GM21786 (cell line): ENCODE data around the gene C3orf18.
A peak's percentile ranks its signal among the peaks of the same experiment; 100 is the strongest.

Experiments
- ATAC-seq: cut with Tn5 transposase; IDR thresholded peaks from one replicate; pipeline ENCODE4 v1.9.1; 2021; ENCODE audit not compliant: unreplicated experiment

C3orf18 gene

GRCh38 chr3:50581459-50581842 lies 13.9 kb upstream of the C3orf18 start:
- no peak for ATAC-seq

DNA sequence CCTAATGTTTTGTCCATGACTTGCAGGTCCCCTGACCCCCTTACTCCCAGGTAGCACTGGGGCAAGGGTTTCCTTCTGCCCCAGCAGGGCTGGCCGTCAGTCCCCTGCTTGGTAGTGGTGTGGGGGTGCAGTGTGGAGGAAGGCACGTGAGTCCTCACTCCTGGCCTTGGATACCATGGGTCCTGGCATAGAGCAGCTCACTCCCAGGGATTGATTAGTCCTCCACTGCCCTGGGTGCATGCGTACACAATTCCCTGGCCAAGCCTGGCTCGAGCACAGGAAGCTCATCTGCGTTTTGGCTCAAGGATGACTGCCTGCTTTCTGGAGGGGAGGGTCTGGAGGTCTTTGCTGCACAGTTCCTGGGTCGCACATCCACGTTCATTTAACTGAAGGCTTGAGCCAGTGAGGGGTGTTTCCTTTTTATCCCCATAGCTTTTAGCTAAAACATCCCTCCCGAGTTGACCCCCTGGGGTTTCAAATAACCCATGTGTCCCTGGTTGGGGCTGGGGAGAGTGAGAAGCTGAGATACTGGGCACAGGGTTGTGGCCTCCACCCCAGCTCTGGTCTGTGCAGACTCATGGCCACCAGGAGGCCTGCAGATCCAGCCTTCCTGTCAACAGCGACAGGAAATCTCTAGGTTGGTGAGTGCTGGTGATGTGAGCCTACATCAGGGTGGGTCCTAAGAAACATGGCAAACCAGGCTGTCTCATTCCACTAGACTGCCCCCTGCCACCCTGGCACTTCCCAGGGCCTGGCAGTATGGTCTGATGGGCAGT lies 13.3 kb upstream of the C3orf18 start:
- ATAC-seq = no peak

DNA sequence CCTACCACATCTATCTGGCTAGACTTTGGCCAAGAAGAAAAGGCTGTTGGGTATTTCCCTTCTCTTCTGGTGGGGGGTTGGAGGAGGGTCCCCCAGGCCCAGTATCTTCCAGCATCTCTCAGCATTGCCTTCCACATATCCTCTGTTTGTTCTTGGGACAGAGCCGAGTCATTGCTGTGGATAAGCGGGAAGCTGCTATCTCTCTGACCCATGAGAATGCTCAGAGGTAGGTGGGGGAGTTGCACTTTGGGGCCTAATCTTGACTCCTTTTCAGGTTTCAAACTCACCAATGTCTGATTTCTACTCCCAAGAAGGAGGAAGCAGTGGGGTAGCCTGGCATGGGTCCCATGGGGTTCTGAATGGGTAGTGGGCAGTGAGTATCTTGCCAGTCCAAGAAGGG lies 9.8 kb upstream of the C3orf18 start:
- no peak for ATAC-seq

DNA sequence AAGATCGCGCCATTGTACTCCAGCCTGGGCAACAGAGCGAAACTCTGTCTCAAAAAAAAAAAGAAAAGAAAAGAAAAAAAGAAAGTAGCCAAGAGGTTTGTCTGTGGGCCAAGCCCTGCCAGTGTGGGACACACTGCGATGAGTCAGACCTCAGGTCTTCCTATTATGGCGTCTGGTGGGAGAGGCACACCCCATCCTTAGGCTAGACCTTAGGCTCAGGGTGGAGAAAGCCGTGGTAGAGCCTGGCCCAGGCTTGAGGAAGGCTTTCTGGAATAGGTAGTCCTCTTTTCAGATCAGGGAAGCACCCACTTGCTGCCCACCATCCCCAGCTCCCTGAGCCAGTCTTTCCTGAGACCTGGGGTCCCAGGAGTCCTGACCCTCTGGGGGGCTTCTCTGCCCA lies 7.8 kb upstream of the C3orf18 start:
- ATAC-seq = no peak

- ATAC-seq = no peak
These were observed 6.9 kb upstream of the C3orf18 start for GRCh38 chr3:50574444-50574831.

DNA sequence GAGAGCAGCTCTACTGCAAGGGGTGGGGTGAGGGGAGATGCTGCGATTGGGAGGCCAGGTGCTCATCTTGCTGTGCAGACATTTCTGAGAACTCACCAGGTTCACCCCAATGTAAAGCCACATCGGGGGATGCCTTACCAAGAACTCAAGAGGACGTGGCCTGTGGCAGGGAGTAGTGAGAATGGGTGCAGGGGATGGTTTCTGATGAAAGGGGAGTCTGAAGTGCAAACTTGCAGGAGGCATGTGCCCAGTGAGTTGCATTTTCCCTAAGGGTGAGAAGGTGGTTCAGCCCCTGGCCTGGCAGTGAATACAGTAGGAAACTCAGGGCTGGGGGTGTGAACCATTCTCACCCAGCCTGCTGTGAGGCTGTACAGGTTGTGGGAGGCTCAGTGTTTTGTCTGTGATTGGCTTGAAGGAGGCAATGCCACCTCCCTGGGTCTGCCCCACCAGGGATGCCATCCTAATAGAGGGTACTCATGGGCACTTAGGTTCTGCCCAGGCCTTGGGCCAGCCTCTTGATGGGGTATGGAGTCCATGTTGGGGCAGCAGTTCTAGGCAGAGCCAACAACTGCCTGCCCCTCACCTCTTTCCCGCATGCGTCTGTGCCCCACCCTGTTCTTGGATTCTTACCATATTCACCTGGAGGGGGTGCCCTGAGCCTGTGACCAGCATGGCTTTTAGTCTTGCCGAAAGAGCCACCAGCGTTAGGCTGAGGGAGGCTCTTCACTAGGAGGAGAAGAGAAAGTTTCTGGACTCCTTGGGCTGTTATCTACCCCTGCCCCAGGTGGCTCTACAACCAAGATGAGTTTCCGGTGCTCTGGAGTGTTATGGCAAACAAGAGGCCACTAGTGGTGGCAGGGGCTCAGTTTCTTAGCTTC lies 6.3 kb upstream of the C3orf18 start:
- ATAC-seq = no peak

- no peak for ATAC-seq
These were observed 5.3 kb upstream of the C3orf18 start for GRCh38 chr3:50572801-50573371.

GRCh38 chr3:50572158-50572557 lies 4.6 kb upstream of the C3orf18 start:
- ATAC-seq = no peak

GRCh38 chr3:50571486-50571885 lies 3.9 kb upstream of the C3orf18 start:
- no peak for ATAC-seq

- ATAC-seq = no peak
These were observed 3.1 kb upstream of the C3orf18 start for GRCh38 chr3:50570508-50571279.

DNA sequence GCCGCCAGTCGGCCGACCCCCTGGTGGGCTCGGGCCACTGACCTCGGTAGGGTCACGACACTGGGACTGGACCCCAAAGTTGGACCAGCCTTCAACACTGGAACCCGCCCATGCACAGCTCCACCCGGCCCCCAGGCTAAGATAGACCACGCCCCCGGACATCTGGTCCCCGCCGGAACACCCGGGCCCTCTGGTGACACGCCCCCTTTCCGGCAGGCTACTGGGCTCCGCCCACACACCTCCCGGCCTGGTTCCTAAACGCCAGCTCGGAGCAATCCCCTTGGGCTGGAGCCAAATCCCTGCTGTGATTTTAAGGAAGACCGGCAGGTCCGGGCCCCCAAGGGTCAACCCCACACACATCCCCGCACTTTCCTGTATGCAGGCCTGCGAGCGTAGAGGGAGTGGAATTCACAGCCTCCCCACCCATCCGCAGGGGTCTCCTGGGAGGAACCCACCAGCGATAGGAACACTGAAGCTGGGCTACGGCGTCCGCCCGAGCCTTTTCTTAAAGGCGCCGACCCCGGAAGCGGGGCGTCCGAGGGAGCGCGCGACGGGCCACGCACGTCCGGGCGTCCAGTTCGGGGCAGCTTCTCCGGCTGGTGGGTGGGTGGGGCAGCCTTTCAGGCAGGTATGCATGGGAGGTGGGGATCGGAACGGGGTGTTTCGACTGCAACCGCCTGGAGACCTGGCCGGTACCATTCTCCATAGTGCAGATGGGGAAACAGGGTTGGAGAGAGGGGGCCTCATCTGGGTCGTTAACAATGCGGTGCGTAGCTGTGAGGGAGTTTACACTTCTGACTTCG lies 1.6 kb upstream of the C3orf18 start, which contains the start of gene HEMK1:
TSS of gene HEMK1 (plus strand) at position 576 of the 803 bp plus-strand sequence. CDS start 1,583 bp downstream, outside the sequence.
- ATAC-seq = peak; percentile 58

DNA sequence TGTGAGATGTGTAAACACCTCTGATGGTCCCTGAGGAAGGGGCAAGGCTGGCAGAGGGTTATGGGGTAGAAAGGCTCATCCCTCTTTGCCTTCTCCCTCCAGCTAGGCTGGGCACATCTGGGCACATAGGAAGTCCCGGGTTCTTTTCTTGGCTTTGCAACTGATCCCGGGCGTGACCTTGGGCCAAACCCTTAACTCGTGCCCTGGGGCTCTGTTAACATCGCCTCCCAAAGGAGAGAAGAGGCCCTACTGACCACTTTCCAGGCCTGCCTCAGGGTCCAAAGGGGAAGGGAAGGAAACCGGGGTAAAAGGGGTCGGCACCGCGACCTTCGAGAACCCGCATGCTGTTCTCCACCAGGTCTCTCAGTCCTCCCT lies 549 bp downstream of the C3orf18 start:
- ATAC-seq = no peak

DNA sequence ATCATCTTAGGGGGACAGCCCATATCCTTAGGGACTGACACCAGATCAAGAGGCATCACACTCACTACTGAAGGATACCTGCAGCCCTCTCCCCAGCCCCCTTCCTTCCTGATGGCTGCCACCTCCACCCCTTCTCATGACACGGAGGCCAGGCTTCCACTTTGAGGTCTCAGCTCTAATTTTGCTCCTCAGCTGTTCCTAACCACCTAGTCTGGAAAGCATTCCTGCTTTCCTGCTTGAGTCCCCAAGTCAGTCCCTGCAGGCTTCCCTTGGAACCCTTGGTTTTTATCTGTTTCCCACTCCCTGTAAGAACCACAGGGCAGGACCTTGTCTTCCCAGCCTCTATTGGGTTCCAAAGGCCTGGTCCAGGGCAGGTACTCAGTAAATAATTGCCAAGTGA lies 3.2 kb downstream of the C3orf18 start:
- no peak for ATAC-seq

DNA sequence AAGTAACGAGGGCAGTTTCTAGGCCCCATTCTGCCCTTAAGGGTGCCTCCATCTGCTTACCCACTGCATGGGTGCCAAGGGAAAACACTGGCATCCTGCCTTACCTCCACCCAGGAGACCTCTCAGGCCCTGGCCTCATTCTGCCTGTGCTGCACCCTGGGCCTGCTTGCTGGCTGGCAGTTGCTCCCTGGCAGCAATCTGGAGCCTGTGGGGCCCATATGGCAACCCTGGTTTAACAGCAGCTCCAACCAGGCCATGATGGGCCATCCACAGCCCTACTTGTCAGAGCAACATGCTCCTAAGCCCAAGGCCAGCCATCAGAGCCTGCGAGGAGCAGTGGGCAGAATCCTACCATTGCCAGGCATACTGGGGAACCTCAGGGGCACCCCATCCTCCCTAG lies 3.7 kb downstream of the C3orf18 start:
- ATAC-seq = no peak

DNA sequence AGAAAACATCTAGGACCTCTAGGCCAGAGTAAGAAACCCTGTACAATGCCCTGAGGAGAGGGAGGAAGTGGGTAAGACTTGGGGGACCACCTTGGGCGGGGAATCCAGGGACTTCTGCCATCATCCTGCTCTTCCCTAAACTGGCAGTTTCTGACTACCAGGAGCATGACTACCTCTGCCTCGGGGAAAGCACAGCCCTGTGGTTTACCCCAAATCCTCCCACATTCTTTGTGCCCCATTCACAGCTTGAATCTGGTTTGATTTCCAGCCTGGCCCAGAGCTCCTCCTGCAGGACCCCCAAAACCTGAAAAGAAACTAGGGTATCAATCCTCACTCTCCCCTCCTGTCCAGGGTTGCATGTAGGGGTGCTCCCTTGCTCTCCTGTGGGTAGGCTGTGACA lies 4.7 kb downstream of the C3orf18 start:
- no peak for ATAC-seq

DNA sequence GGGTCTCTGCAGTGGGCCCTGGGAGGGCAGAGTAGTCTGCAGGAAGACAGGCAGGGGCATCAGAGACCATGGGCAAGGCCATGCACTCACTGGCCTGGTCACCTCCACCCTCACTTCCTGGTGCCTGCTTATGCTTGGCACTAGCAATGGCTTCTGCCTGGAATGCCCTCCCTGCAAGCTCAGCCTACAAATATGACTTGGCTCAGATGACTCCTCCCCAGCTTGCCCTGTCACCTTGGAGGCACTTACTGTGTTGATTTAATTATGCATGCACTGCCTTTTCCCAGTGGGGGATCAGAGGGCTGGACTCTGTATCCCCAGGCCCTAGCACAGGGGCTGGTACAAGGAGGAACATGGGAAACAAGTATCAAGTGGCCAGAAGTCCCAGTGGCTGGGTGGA lies 7.8 kb downstream of the C3orf18 start:
- ATAC-seq = no peak

- no peak for ATAC-seq
These were observed 9.6 kb downstream of the C3orf18 start for GRCh38 chr3:50557915-50558314.

- no peak for ATAC-seq
These were observed 10.4 kb downstream of the C3orf18 start for GRCh38 chr3:50557106-50557505.

DNA sequence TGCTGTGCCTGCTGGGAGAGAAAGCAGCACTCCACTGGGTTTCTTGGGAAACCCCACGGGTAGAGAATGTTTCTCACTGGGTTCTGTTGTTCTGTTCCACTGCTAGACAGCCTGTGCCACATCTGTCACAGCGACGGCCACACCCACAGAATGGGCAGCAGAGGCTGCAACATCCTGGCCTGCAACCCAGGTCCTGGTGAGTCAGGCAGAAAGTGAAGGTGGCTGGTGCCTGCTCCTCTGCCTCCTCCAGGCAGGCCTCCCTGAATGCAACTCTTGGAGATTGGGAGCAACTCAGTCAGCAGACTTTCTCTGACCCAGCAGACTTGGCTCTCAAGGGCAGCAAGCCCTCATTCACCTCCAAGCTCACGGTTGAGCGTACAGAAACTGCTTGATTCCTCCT lies 13.0 kb downstream of the C3orf18 start:
- ATAC-seq = no peak

- ATAC-seq = no peak
These were observed 14.9 kb downstream of the C3orf18 start for GRCh38 chr3:50552598-50552997.
